ENCODE data around the gene NAP1L1.

Gene NAP1L1

GRCh38 chr12:76038176-76038575 is 46.3 kb downstream of the NAP1L1 start:
- Histone ChIP-seq H3K4me2 (no peak overlapping the region), H3K36me3 (peaks cover 0 to 13% (median 6%) of the 10 kb centered on the region in 11 experiments; a peak in 14 of 22 replicates), H3K9ac (no peak overlapping the region), H3K27me3 (no peaks in the 10 kb centered on the region), H4K20me1 (peaks cover 0 to 35% (median 17%) of the 10 kb centered on the region in 11 experiments; a peak in 9 of 22 replicates), H3K9me3 (replicated peaks in 1 of 11) (no peaks in the 10 kb centered on the region), H3K4me1 (peaks cover 5 to 21% (median 10%) of the 10 kb centered on the region in 10 experiments; a peak in 12 of 20 replicates), H3K4me3 (no peak overlapping the region), H3K27ac (no peak overlapping the region)
- TF ChIP-seq Cebpa-rat (IDR thresholded peaks at IDR 0.05) = no peak

- peaks cover 0 to 5% (median 0%) of the 10 kb centered on the region in 11 experiments; a peak in 1 of 22 replicates for H3K36me3 ChIP-seq
- peak overlapping the region in 2 of 11 experiments; percentile 25 to 52; a peak in 3 of 22 replicates for H3K4me2 ChIP-seq
- no peak overlapping the region for H3K9ac ChIP-seq
- no peaks in the 10 kb centered on the region for H3K27me3 ChIP-seq
- no peak overlapping the region for H3K4me3 ChIP-seq
- peaks cover 9 to 21% (median 13%) of the 10 kb centered on the region in 10 experiments for H3K4me1 ChIP-seq
- H4K20me1 ChIP-seq = peaks cover 0 to 35% (median 17%) of the 10 kb centered on the region in 11 experiments; a peak in 9 of 22 replicates
- H3K27ac ChIP-seq = no peak overlapping the region
- no peaks in the 10 kb centered on the region for H3K9me3 ChIP-seq (replicated peaks in 1 of 11)
- TF ChIP-seq Cebpa-rat (IDR thresholded peaks at IDR 0.05) = no peak
Measured at GRCh38 chr12:76037130-76038103, 47.1 kb downstream of the NAP1L1 start.

- H4K20me1 ChIP-seq = peaks cover 0 to 41% (median 14%) of the 10 kb centered on the region in 11 experiments; a peak in 16 of 22 replicates
- no peaks in the 10 kb centered on the region for H3K9me3 ChIP-seq (replicated peaks in 1 of 11)
- H3K4me3 ChIP-seq = no peak overlapping the region
- no peak overlapping the region for H3K4me2 ChIP-seq
- peaks cover 16 to 31% (median 25%) of the 10 kb centered on the region in 10 experiments for H3K4me1 ChIP-seq
- no peak overlapping the region for H3K27ac ChIP-seq
- TF ChIP-seq Cebpa-rat (IDR thresholded peaks at IDR 0.05) = no peak
- H3K27me3 ChIP-seq = peaks cover 7 to 13% (median 12%) of the 10 kb centered on the region in 11 experiments
- no peaks in the 10 kb centered on the region for H3K36me3 ChIP-seq
- no peak overlapping the region for H3K9ac ChIP-seq
Measured at GRCh38 chr12:76035045-76035444, 49.4 kb downstream of the NAP1L1 start.

GRCh38 chr12:76033081-76034011 is 51.1 kb downstream of the NAP1L1 start:
- Histone ChIP-seq H4K20me1 (peaks cover 0 to 33% (median 16%) of the 10 kb centered on the region in 11 experiments; a peak in 15 of 22 replicates), H3K9me3 (replicated peaks in 1 of 11) (no peaks in the 10 kb centered on the region), H3K9ac (peak overlapping the region in 4 of 11 experiments; percentile 83 to 90 (median 88); a peak in 5 of 22 replicates), H3K4me3 (peak overlapping the region in 1 of 10 experiments; percentile 68; a peak in 1 of 20 replicates), H3K4me1 (peaks cover 19 to 33% (median 29%) of the 10 kb centered on the region in 10 experiments), H3K27me3 (peaks cover 24 to 30% (median 28%) of the 10 kb centered on the region in 11 experiments), H3K4me2 (peak overlapping the region in 10 of 11 experiments; percentile 90 to 100 (median 96); a peak in 18 of 22 replicates), H3K27ac (peak overlapping the region in 1 of 11 experiments; percentile 92; a peak in 2 of 22 replicates), H3K36me3 (no peaks in the 10 kb centered on the region)
- no peak for TF ChIP-seq Cebpa-rat (IDR thresholded peaks at IDR 0.05)

GRCh38 chr12:76032043-76032981 is 52.2 kb downstream of the NAP1L1 start:
- Histone ChIP-seq H3K36me3 (no peaks in the 10 kb centered on the region), H3K27me3 (peaks cover 28 to 33% (median 31%) of the 10 kb centered on the region in 11 experiments), H3K4me1 (peaks cover 19 to 33% (median 25%) of the 10 kb centered on the region in 10 experiments), H4K20me1 (peaks cover 0 to 29% (median 15%) of the 10 kb centered on the region in 11 experiments; a peak in 14 of 22 replicates), H3K9ac (peak overlapping the region; percentile 79 to 93 (median 88)), H3K4me3 (peak overlapping the region; percentile 68 to 80 (median 72)), H3K27ac (peak overlapping the region; percentile 81 to 93 (median 87)), H3K4me2 (peak overlapping the region; percentile 90 to 100 (median 98)), H3K9me3 (replicated peaks in 1 of 11) (no peaks in the 10 kb centered on the region)
- no peak for TF ChIP-seq Cebpa-rat (IDR thresholded peaks at IDR 0.05)

- TF ChIP-seq Cebpa-rat (IDR thresholded peaks at IDR 0.05) = no peak
- Histone ChIP-seq H3K9ac (peak within 1 kb of the TSS; percentile 79 to 93 (median 88)), H3K36me3 (no peaks in the 10 kb centered on the region), H3K4me1 (peaks cover 19 to 33% (median 25%) of the 10 kb centered on the region in 10 experiments), H3K4me3 (peak within 1 kb of the TSS; percentile 68 to 80 (median 72)), H3K9me3 (replicated peaks in 1 of 11) (no peaks in the 10 kb centered on the region), H3K4me2 (peak within 1 kb of the TSS; percentile 90 to 100 (median 98)), H3K27ac (peak within 1 kb of the TSS; percentile 81 to 93 (median 87)), H3K27me3 (peaks cover 28 to 33% (median 31%) of the 10 kb centered on the region in 11 experiments), H4K20me1 (peaks cover 0 to 27% (median 15%) of the 10 kb centered on the region in 11 experiments; a peak in 12 of 22 replicates)
Measured at GRCh38 chr12:76031414-76032042, 53.0 kb downstream of the NAP1L1 start, which contains the start of gene PHLDA1. Gene PHLDA1, minus strand, starts transcription at chr12:76031776.

GRCh38 chr12:76031081-76031413 is 53.4 kb downstream of the NAP1L1 start:
- Histone ChIP-seq H3K9ac (peak overlapping the region; percentile 79 to 93 (median 88)), H3K27me3 (peaks cover 28 to 35% (median 31%) of the 10 kb centered on the region in 11 experiments), H3K36me3 (no peaks in the 10 kb centered on the region), H3K9me3 (replicated peaks in 1 of 11) (no peaks in the 10 kb centered on the region), H3K4me1 (peaks cover 19 to 33% (median 25%) of the 10 kb centered on the region in 10 experiments), H3K27ac (peak overlapping the region in 10 of 11 experiments; percentile 81 to 93 (median 87); a peak in 19 of 22 replicates), H3K4me2 (peak overlapping the region; percentile 90 to 100 (median 98)), H3K4me3 (peak overlapping the region; percentile 68 to 80 (median 72)), H4K20me1 (peaks cover 0 to 27% (median 15%) of the 10 kb centered on the region in 11 experiments; a peak in 12 of 22 replicates)
- no peak for TF ChIP-seq Cebpa-rat (IDR thresholded peaks at IDR 0.05)
